Measurements from ENCODE around the gene PHF1.

GRCh38 chr6:33430991-33431879 is 20.4 kb downstream of the PHF1 start:
- TF ChIP-seq FOXM1 (CRISPR knock-in tag; IDR thresholded peaks at IDR 0.05) (no peak), SMAD3 (CRISPR knock-in tag; IDR thresholded peaks at IDR 0.05) (no peak), CBX5 (CRISPR knock-in tag; IDR thresholded peaks at IDR 0.05; ENCODE audit: borderline replicate concordance) (no peak), CERS6 (CRISPR knock-in tag; IDR thresholded peaks at IDR 0.05) (no peak), EZH2 (conservative IDR thresholded peaks at IDR 0.05; ENCODE audit: low read depth, low read length) (no peak), RAD21 (CRISPR knock-in tag; IDR thresholded peaks at IDR 0.05) (no peak), CC2D1A (CRISPR knock-in tag; IDR thresholded peaks at IDR 0.05) (no peak)
